ENCODE measurements around the gene CCDC178. TPM values are rescaled to one million over a fixed set of nuclear protein-coding genes. Genes with fewer than 3 reads are reported as not detected.
"Not testable (repeated sequence)": the region's sequence is repeated elsewhere in the genome, so short reads cannot be mapped to it uniquely, and the experiment has no call there.

Gene CCDC178
- polyA plus RNA-seq, 1 donor from 2014 or later = not detected

- H3K36me3 ChIP-seq (ENCODE audit: insufficient read depth, low read length) = no peaks in the 10 kb centered on the region
- TF ChIP-seq, protein P1, sequence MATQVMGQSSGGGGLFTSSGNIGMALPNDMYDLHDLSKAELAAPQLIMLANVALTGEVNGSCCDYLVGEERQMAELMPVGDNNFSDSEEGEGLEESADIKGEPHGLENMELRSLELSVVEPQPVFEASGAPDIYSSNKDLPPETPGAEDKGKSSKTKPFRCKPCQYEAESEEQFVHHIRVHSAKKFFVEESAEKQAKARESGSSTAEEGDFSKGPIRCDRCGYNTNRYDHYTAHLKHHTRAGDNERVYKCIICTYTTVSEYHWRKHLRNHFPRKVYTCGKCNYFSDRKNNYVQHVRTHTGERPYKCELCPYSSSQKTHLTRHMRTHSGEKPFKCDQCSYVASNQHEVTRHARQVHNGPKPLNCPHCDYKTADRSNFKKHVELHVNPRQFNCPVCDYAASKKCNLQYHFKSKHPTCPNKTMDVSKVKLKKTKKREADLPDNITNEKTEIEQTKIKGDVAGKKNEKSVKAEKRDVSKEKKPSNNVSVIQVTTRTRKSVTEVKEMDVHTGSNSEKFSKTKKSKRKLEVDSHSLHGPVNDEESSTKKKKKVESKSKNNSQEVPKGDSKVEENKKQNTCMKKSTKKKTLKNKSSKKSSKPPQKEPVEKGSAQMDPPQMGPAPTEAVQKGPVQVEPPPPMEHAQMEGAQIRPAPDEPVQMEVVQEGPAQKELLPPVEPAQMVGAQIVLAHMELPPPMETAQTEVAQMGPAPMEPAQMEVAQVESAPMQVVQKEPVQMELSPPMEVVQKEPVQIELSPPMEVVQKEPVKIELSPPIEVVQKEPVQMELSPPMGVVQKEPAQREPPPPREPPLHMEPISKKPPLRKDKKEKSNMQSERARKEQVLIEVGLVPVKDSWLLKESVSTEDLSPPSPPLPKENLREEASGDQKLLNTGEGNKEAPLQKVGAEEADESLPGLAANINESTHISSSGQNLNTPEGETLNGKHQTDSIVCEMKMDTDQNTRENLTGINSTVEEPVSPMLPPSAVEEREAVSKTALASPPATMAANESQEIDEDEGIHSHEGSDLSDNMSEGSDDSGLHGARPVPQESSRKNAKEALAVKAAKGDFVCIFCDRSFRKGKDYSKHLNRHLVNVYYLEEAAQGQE (IDR thresholded peaks at IDR 0.05; ENCODE audit: borderline replicate concordance) = no peak
- TF ChIP-seq TAF1 (IDR thresholded peaks at IDR 0.05; ENCODE audit: low read depth) (no peak), SMC3 (conservative IDR thresholded peaks at IDR 0.05; ENCODE audit: poor library complexity) (no peak), EP300 (conservative IDR thresholded peaks at IDR 0.05; ENCODE audit: poor library complexity, severe bottlenecking) (no peak), MXI1 (conservative IDR thresholded peaks at IDR 0.05; ENCODE audit: poor library complexity, severe bottlenecking) (no peak), EZH2 (IDR thresholded peaks at IDR 0.05; ENCODE audit: borderline replicate concordance, insufficient read depth, low read length, poor library complexity, severe bottlenecking) (no peak), POLR2AphosphoS5 (IDR thresholded peaks at IDR 0.05) (no peak), RAD21 (conservative IDR thresholded peaks at IDR 0.05) (no peak)
- TF ChIP-seq, protein P2, sequence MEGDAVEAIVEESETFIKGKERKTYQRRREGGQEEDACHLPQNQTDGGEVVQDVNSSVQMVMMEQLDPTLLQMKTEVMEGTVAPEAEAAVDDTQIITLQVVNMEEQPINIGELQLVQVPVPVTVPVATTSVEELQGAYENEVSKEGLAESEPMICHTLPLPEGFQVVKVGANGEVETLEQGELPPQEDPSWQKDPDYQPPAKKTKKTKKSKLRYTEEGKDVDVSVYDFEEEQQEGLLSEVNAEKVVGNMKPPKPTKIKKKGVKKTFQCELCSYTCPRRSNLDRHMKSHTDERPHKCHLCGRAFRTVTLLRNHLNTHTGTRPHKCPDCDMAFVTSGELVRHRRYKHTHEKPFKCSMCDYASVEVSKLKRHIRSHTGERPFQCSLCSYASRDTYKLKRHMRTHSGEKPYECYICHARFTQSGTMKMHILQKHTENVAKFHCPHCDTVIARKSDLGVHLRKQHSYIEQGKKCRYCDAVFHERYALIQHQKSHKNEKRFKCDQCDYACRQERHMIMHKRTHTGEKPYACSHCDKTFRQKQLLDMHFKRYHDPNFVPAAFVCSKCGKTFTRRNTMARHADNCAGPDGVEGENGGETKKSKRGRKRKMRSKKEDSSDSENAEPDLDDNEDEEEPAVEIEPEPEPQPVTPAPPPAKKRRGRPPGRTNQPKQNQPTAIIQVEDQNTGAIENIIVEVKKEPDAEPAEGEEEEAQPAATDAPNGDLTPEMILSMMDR (IDR thresholded peaks at IDR 0.05; ENCODE audit: poor library complexity, severe bottlenecking) = no peak
- H4K20me1 ChIP-seq (ENCODE audit: insufficient read depth) = no peaks in the 10 kb centered on the region
- H3K4me3 ChIP-seq (ENCODE audit: low read length) = no peak overlapping the region
- H2AFZ ChIP-seq (ENCODE audit: low read depth, low read length) = no peak overlapping the region
- H3K27me3 ChIP-seq (ENCODE audit: insufficient read depth, low read depth, low read length) = no peaks in the 10 kb centered on the region
- H3K9me3 ChIP-seq (ENCODE audit: low read length) = no peaks in the 10 kb centered on the region
- no peaks in the 10 kb centered on the region for H3K9me2 ChIP-seq (ENCODE audit: insufficient read depth, low read length)
- H3F3A ChIP-seq (ENCODE audit: insufficient read depth, low read length, poor library complexity, severe bottlenecking) = no peaks in the 10 kb centered on the region
- no peak overlapping the region for H3K4me2 ChIP-seq (ENCODE audit: low read length)
- H3K9ac ChIP-seq (ENCODE audit: low read length) = no peak overlapping the region
- no peaks in the 10 kb centered on the region for H3K79me2 ChIP-seq (replicated peaks; ENCODE audit: insufficient read depth, low read length)
- no peak overlapping the region for H3K27ac ChIP-seq (ENCODE audit: low read length)
Measured at GRCh38 chr18:33154049-33154448, 286.5 kb downstream of the CCDC178 start.

- Histone ChIP-seq H3K9me2 (ENCODE audit: insufficient read depth, low read length) (no peaks in the 10 kb centered on the region), H3K27ac (ENCODE audit: low read length) (no peak overlapping the region), H4K20me1 (ENCODE audit: insufficient read depth) (no peaks in the 10 kb centered on the region), H3K36me3 (ENCODE audit: insufficient read depth, low read length) (no peaks in the 10 kb centered on the region), H3K4me2 (ENCODE audit: low read length) (no peak overlapping the region), H3K27me3 (ENCODE audit: insufficient read depth, low read depth, low read length) (no peaks in the 10 kb centered on the region), H3K4me3 (ENCODE audit: low read length) (no peak overlapping the region), H2AFZ (ENCODE audit: low read depth, low read length) (no peak overlapping the region), H3K9me3 (ENCODE audit: low read length) (no peaks in the 10 kb centered on the region), H3F3A (ENCODE audit: insufficient read depth, low read length, poor library complexity, severe bottlenecking) (no peaks in the 10 kb centered on the region), H3K79me2 (replicated peaks; ENCODE audit: insufficient read depth, low read length) (no peaks in the 10 kb centered on the region), H3K9ac (ENCODE audit: low read length) (no peak overlapping the region)
- TF ChIP-seq EZH2 (IDR thresholded peaks at IDR 0.05; ENCODE audit: borderline replicate concordance, insufficient read depth, low read length, poor library complexity, severe bottlenecking) (no peak), MXI1 (conservative IDR thresholded peaks at IDR 0.05; ENCODE audit: poor library complexity, severe bottlenecking) (no peak), EP300 (conservative IDR thresholded peaks at IDR 0.05; ENCODE audit: poor library complexity, severe bottlenecking) (no peak), TAF1 (IDR thresholded peaks at IDR 0.05; ENCODE audit: low read depth) (no peak)
Measured at GRCh38 chr18:33152376-33152775, 288.1 kb downstream of the CCDC178 start.

GRCh38 chr18:33147811-33148210, 292.7 kb downstream of the CCDC178 start:
- not testable (repeated sequence) for H2AFZ ChIP-seq (ENCODE audit: low read depth, low read length); H3K9ac ChIP-seq (ENCODE audit: low read length); H4K20me1 ChIP-seq (ENCODE audit: insufficient read depth); H3K27ac ChIP-seq (ENCODE audit: low read length); H3K36me3 ChIP-seq (ENCODE audit: insufficient read depth, low read length); H3K27me3 ChIP-seq (ENCODE audit: insufficient read depth, low read depth, low read length); H3K9me3 ChIP-seq (ENCODE audit: low read length); H3K4me2 ChIP-seq (ENCODE audit: low read length); H3K79me2 ChIP-seq (replicated peaks; ENCODE audit: insufficient read depth, low read length); H3K4me3 ChIP-seq (ENCODE audit: low read length); H3F3A ChIP-seq (ENCODE audit: insufficient read depth, low read length, poor library complexity, severe bottlenecking); H3K9me2 ChIP-seq (ENCODE audit: insufficient read depth, low read length)
